Transverse colon (tissue), 3 donors: ENCODE measurements around the gene FCHO2.

Source experiments
- CTCF ChIP-seq, 5 experiments: fragments of 200-600 bp in 3 of 5; fragments of 450-650 bp in 2 of 5; sonication (generic) in 3 of 5; IDR thresholded peaks; 1 replicate in 2 of 5; 2 replicates in 3 of 5; pipeline ENCODE4 v1.5.1; 2016 to 2017; ENCODE audit warnings: antibody characterized with exemption in 5 of 5, inconsistent platforms in 3 of 5, mild to moderate bottlenecking in 2 of 5, moderate library complexity in 1 of 5
- POLR2A ChIP-seq: fragments of 450-650 bp; IDR thresholded peaks from one replicate; pipeline ENCODE4 v1.6.1; 2016; ENCODE audit warnings: antibody characterized with exemption, mild to moderate bottlenecking, moderate library complexity

GRCh38 chr5:73081093-73081492 is 125.3 kb downstream of the FCHO2 start:
- no peak for TF ChIP-seq POLR2A
- no peak for TF ChIP-seq CTCF (IDR thresholded peaks at IDR 0.05)
